ENCODE results near the gene MALT1. TPM values are rescaled to one million over a fixed set of nuclear protein-coding genes. Genes with fewer than 3 reads are reported as not detected.
"Not testable (repeated sequence)": the region's sequence is repeated elsewhere in the genome, so short reads cannot be mapped to it uniquely, and the experiment has no call there.

Gene MALT1
- total RNA-seq, 4 donors from 2014 or later, result 17.7 to 26.0 (median 19.3) TPM

GRCh38 chr18:58755304-58756010 lies 84.2 kb downstream of the MALT1 start:
- Histone ChIP-seq H3K36me3 (peaks cover 0 to 9% (median 0%) of the 10 kb centered on the region in 3 donors), H3K4me1 (no peaks in the 10 kb centered on the region), H3K9me3 (no peaks in the 10 kb centered on the region), H3K27ac (no peak overlapping the region), H3K27me3 (peaks cover 0 to 15% of the 10 kb centered on the region in 2 donors), H3K4me3 (no peak overlapping the region)
- TF ChIP-seq POLR2A (IDR thresholded peaks at IDR 0.05), result no peak
- no peak for TF ChIP-seq EP300 (IDR thresholded peaks at IDR 0.05)
- no peak for TF ChIP-seq CTCF (IDR thresholded peaks at IDR 0.05)
- 79 to 87% methylated on average over 15 of the region's 15 CpGs for WGBS, 2 donors
- no peak for DNase-seq (ENCODE audit: low spot score in 2 of 2)

- H3K4me3 ChIP-seq, result no peak overlapping the region
- H3K27ac ChIP-seq, result no peak overlapping the region
- H3K27me3 ChIP-seq, result peaks cover 0 to 15% of the 10 kb centered on the region in 2 donors
- H3K4me1 ChIP-seq, result no peaks in the 10 kb centered on the region
- no peak for DNase-seq (ENCODE audit: low spot score in 2 of 2)
- peaks cover 0 to 2% (median 0%) of the 10 kb centered on the region in 3 donors for H3K36me3 ChIP-seq
- H3K9me3 ChIP-seq, result no peaks in the 10 kb centered on the region
- TF ChIP-seq EP300 (IDR thresholded peaks at IDR 0.05), result no peak
- no peak for TF ChIP-seq POLR2A (IDR thresholded peaks at IDR 0.05)
- no peak for TF ChIP-seq CTCF (IDR thresholded peaks at IDR 0.05)
- WGBS, 2 donors, result 88 to 96% methylated on average over 9 to 10 of the region's 10 CpGs
Measured at GRCh38 chr18:58756148-58756547, 84.9 kb downstream of the MALT1 start.

- no peaks in the 10 kb centered on the region for H3K9me3 ChIP-seq
- no peak for TF ChIP-seq POLR2A (IDR thresholded peaks at IDR 0.05)
- TF ChIP-seq EP300 (IDR thresholded peaks at IDR 0.05), result no peak
- no peak for TF ChIP-seq CTCF (IDR thresholded peaks at IDR 0.05)
- WGBS, 2 donors, result 91 to 93% methylated on average over 7 to 8 of the region's 8 CpGs
- DNase-seq (ENCODE audit: low spot score in 2 of 2), result no peak
- H3K36me3 ChIP-seq, result no peaks in the 10 kb centered on the region
- no peak overlapping the region for H3K27ac ChIP-seq
- peaks cover 0 to 15% of the 10 kb centered on the region in 2 donors for H3K27me3 ChIP-seq
- H3K4me3 ChIP-seq, result no peak overlapping the region
- H3K4me1 ChIP-seq, result no peaks in the 10 kb centered on the region
Measured at GRCh38 chr18:58756596-58757240, 85.5 kb downstream of the MALT1 start.

- not testable (repeated sequence) for H3K4me1 ChIP-seq; H3K36me3 ChIP-seq; H3K9me3 ChIP-seq; H3K27ac ChIP-seq; H3K4me3 ChIP-seq; DNase-seq (ENCODE audit: low spot score in 2 of 2)
- 97 to 99% methylated on average over 6 to 7 of the region's 7 CpGs for WGBS, 2 donors
- H3K27me3 ChIP-seq, result peaks cover 0 to 15% of the 10 kb centered on the region in 2 donors
Measured at GRCh38 chr18:58757351-58757750, 86.1 kb downstream of the MALT1 start.

- no peak overlapping the region for H3K4me3 ChIP-seq
- no peak for TF ChIP-seq EP300 (IDR thresholded peaks at IDR 0.05)
- TF ChIP-seq CTCF (IDR thresholded peaks at IDR 0.05), result no peak
- TF ChIP-seq POLR2A (IDR thresholded peaks at IDR 0.05), result no peak
- no peak for DNase-seq (ENCODE audit: low spot score in 2 of 2)
- no peak overlapping the region for H3K27ac ChIP-seq
- WGBS, 2 donors, result 70 to 86% methylated on average over 3 of the region's 3 CpGs
- H3K36me3 ChIP-seq, result no peaks in the 10 kb centered on the region
- no peaks in the 10 kb centered on the region for H3K9me3 ChIP-seq
- H3K4me1 ChIP-seq, result no peaks in the 10 kb centered on the region
- H3K27me3 ChIP-seq, result peaks cover 0 to 15% of the 10 kb centered on the region in 2 donors
Measured at GRCh38 chr18:58758046-58758445, 86.8 kb downstream of the MALT1 start.
